Measurements from ENCODE around the gene EHHADH. TPM values are rescaled to one million over a fixed set of nuclear protein-coding genes. Genes with fewer than 3 reads are reported as not detected.
A peak's percentile ranks its signal among the peaks of the same experiment; 100 is the strongest.

Gene EHHADH
- polyA plus RNA-seq, 1 of the 3 experiments (the other 2 are of a cell fraction) = 2.5 TPM

GRCh38 chr3:185283374-185283935 is 29.6 kb upstream of the EHHADH start:
- Histone ChIP-seq H3K36me3 (replicated peaks in 1 of 2; ENCODE audit: control insufficient read depth in 1 of 2, insufficient read depth in 2 of 2, low read length in 1 of 2) (peaks cover 5 to 19% of the 10 kb centered on the region in 2 experiments), H3K27me3 (ENCODE audit: insufficient read depth) (no peaks in the 10 kb centered on the region), H3F3A (replicated peaks; ENCODE audit: insufficient read depth) (no peaks in the 10 kb centered on the region), H3K9ac (peak overlapping the region; percentile 59), H4K20me1 (ENCODE audit: insufficient read depth) (no peaks in the 10 kb centered on the region), H2AFZ (ENCODE audit: low read depth) (peak overlapping the region; percentile 89), H3K4me2 (peak overlapping the region; percentile 74), H3K9me3 (no peaks in the 10 kb centered on the region), H3K9me2 (no peaks in the 10 kb centered on the region), H3K4me3 (ENCODE audit: low read depth in 2 of 2, low read length in 1 of 2) (peak overlapping the region; percentile 72 to 99), H3K27ac (ENCODE audit: low read depth in 2 of 2, low read length in 1 of 2) (peak overlapping the region in 1 of 2 experiments; percentile 12; a peak in 2 of 4 replicates), H3K4me1 (ENCODE audit: control insufficient read depth in 1 of 2, insufficient read depth in 2 of 2, low read depth in 1 of 2, low read length in 1 of 2) (peaks cover 0 to 17% of the 10 kb centered on the region in 2 experiments; a peak in 3 of 4 replicates), H3K79me2 (ENCODE audit: insufficient read depth) (peaks cover 11% of the 10 kb centered on the region; the same call in 1 of the 2 replicates)
- POLR2A ChIA-PET = no interaction called here
- TF ChIP-seq RXRA (IDR thresholded peaks at IDR 0.05; ENCODE audit: borderline replicate concordance, low read depth) = no peak
- TF ChIP-seq JUND (IDR thresholded peaks at IDR 0.05) = no peak
- TF ChIP-seq IRF3 (IDR thresholded peaks at IDR 0.05; ENCODE audit: low read depth, low read length) = no peak
- TF ChIP-seq TAF1 (IDR thresholded peaks at IDR 0.05; ENCODE audit: borderline replicate concordance, low read depth, low read length) = no peak
- no peak for TF ChIP-seq TCF12 (IDR thresholded peaks at IDR 0.05)
- TF ChIP-seq GATA2 (CRISPR knock-in tag; IDR thresholded peaks at IDR 0.05) = no peak
- no peak for TF ChIP-seq USF1 (IDR thresholded peaks at IDR 0.05; ENCODE audit: borderline replicate concordance, low read depth)
- TF ChIP-seq MAX (IDR thresholded peaks at IDR 0.05; ENCODE audit: low read depth) = no peak
- no peak for TF ChIP-seq SMC3 (IDR thresholded peaks at IDR 0.05; ENCODE audit: low read depth, low read length)
- TF ChIP-seq RFX5 (IDR thresholded peaks at IDR 0.05; ENCODE audit: low read length) = no peak
- no peak for TF ChIP-seq FOSL2 (IDR thresholded peaks at IDR 0.05; ENCODE audit: borderline replicate concordance, low read depth)
- no peak for TF ChIP-seq FOXM1 (IDR thresholded peaks at IDR 0.05; ENCODE audit: low read depth)
- TF ChIP-seq ZBTB33 (IDR thresholded peaks at IDR 0.05; ENCODE audit: borderline replicate concordance, low read depth) = no peak
- TF ChIP-seq GABPA (IDR thresholded peaks at IDR 0.05; ENCODE audit: low read depth) = no peak
- TF ChIP-seq ELF1 (IDR thresholded peaks at IDR 0.05) = no peak
- TF ChIP-seq EP300 (IDR thresholded peaks at IDR 0.05; ENCODE audit: borderline replicate concordance in 1 of 2, low read depth in 1 of 2, low read length in 1 of 2) = no peak
- no peak for TF ChIP-seq NFIC (IDR thresholded peaks at IDR 0.05; ENCODE audit: borderline replicate concordance)
- CTCF ChIA-PET = no interaction called here
- 22% methylated on average over 9 of the region's 9 CpGs for WGBS (ENCODE audit: low lambda C conversion rate)
- no peak for DNase-seq
